SK-N-SH (cell line): ENCODE results near the gene PRKN. TPM values are rescaled to one million over a fixed set of nuclear protein-coding genes. Genes with fewer than 3 reads are reported as not detected.

Source experiments
- CTCF ChIA-PET: fragments of 300-600, 350-600 bp; formaldehyde crosslinking; extraction: SDS; loops from one replicate; lab custom pipeline; 2021; lab: Yijun Ruan, JAX
- POLR2A ChIA-PET: fragments of 350-600 bp; sonication (Branson Sonifier 250); formaldehyde crosslinking; extraction: SDS; loops from one replicate; lab custom pipeline; 2020; ENCODE audit warnings: antibody characterized with exemption, inconsistent platforms; lab: Yijun Ruan, JAX
- DNase-seq: peaks from one replicate; pipeline ENCODE4 v3.0.0; 2012
- H2AFZ ChIP-seq: fragments of 200-600 bp; sonication (generic); 2 replicates; pipeline ENCODE4 v1.8.1; 2016; ENCODE audit warnings: antibody characterized with exemption, mild to moderate bottlenecking, low read depth
- H3F3A ChIP-seq: fragments of 200-600 bp; sonication (generic); replicated peaks from 2 replicates; pipeline ENCODE3; 2016; ENCODE audit warnings: antibody characterized with exemption, mild to moderate bottlenecking; ENCODE audit not compliant: insufficient read depth
- H3K27ac ChIP-seq, 2 experiments: fragments of 200-500 bp in 1 of 2; fragments of 200-600 bp in 1 of 2; sonication (Bioruptor generic) in 1 of 2; sonication (generic), shearing (Covaris generic) in 1 of 2; 2 replicates each; pipeline versions ENCODE4 v1.5.1 to v1.6.1; 2014 to 2016; ENCODE audit warnings: low read depth in 2 of 2, inconsistent platforms in 1 of 2, low read length in 1 of 2, mild to moderate bottlenecking in 1 of 2, mixed read lengths in 1 of 2
- H3K27me3 ChIP-seq: fragments of 200-600 bp; sonication (generic), shearing (Covaris generic); 2 replicates; pipeline ENCODE4 v1.6.1; 2016; ENCODE audit warnings: mixed run types; ENCODE audit not compliant: insufficient read depth
- H3K36me3 ChIP-seq, 2 experiments: fragments of 200-500 bp in 1 of 2; fragments of 200-600 bp in 1 of 2; sonication (Bioruptor generic) in 1 of 2; sonication (generic) in 1 of 2; replicated peaks in 1 of 2; 2 replicates each; pipeline versions ENCODE3 to v1.5.1; 2014 to 2016; ENCODE audit warnings: low read length in 1 of 2, mild to moderate bottlenecking in 1 of 2; ENCODE audit not compliant: insufficient read depth in 2 of 2, control insufficient read depth in 1 of 2
- H3K4me1 ChIP-seq, 2 experiments: fragments of 200-500 bp in 1 of 2; fragments of 200-600 bp in 1 of 2; sonication (Bioruptor generic) in 1 of 2; sonication (generic), shearing (Covaris generic) in 1 of 2; 2 replicates each; pipeline versions ENCODE4 v1.5.1 to v1.6.1; 2014 to 2016; ENCODE audit warnings: low read depth in 1 of 2, low read length in 1 of 2, mixed run types in 1 of 2; ENCODE audit not compliant: insufficient read depth in 2 of 2, control insufficient read depth in 1 of 2
- H3K4me2 ChIP-seq: fragments of 200-600 bp; sonication (generic), shearing (Covaris generic); 2 replicates; pipeline ENCODE4 v1.6.1; 2017; ENCODE audit warnings: mixed run types
- H3K4me3 ChIP-seq, 2 experiments: fragments of 200-500 bp in 1 of 2; fragments of 200-600 bp in 1 of 2; sonication (Bioruptor generic) in 1 of 2; sonication (generic), shearing (Covaris generic) in 1 of 2; 2 replicates each; pipeline versions ENCODE4 v1.5.1 to v1.8.1; 2014 to 2016; ENCODE audit warnings: low read depth in 2 of 2, inconsistent platforms in 1 of 2, low read length in 1 of 2, mild to moderate bottlenecking in 1 of 2, mixed read lengths in 1 of 2, moderate library complexity in 1 of 2
- H3K79me2 ChIP-seq: fragments of 200-600 bp; sonication (generic); 2 replicates; pipeline ENCODE4 v1.8.1; 2017; ENCODE audit warnings: mild to moderate bottlenecking; ENCODE audit not compliant: insufficient read depth
- H3K9ac ChIP-seq: fragments of 200-600 bp; sonication (generic); 2 replicates; pipeline ENCODE4 v1.6.1; 2017; ENCODE audit warnings: mixed run types
- H3K9me2 ChIP-seq: fragments of 200-600 bp; sonication (generic); 2 replicates; pipeline ENCODE4 v1.6.1; 2017; ENCODE audit warnings: mixed run types
- H3K9me3 ChIP-seq: fragments of 200-600 bp; sonication (generic); 2 replicates; pipeline ENCODE4 v1.6.1; 2017; ENCODE audit warnings: mixed run types, mild to moderate bottlenecking, moderate library complexity
- H4K20me1 ChIP-seq: fragments of 200-600 bp; sonication (generic); 2 replicates; pipeline ENCODE4 v1.6.1; 2017; ENCODE audit warnings: mild to moderate bottlenecking, mixed run types; ENCODE audit not compliant: insufficient read depth
- CHD2 ChIP-seq: fragments of 150-350 bp; IDR thresholded peaks from 2 replicates; pipeline ENCODE4 v1.6.1; 2018; ENCODE audit warnings: low read length; ENCODE audit not compliant: partially characterized antibody
- ELF1 ChIP-seq: IDR thresholded peaks from 2 replicates; pipeline ENCODE4 v1.4.0; 2012
- FOSL2 ChIP-seq: IDR thresholded peaks from 2 replicates; pipeline ENCODE4 v1.4.0; 2012; ENCODE audit warnings: low read depth, mild to moderate bottlenecking, moderate library complexity, borderline replicate concordance
- FOXJ3 ChIP-seq: sonication (generic); formaldehyde crosslinking; IDR thresholded peaks from 2 replicates; pipeline ENCODE4 v1.5.1; 2020; ENCODE audit warnings: mild to moderate bottlenecking, missing genetic modification reagents
- GABPA ChIP-seq: IDR thresholded peaks from 2 replicates; pipeline ENCODE4 v1.4.0; 2012; ENCODE audit warnings: low read depth, mild to moderate bottlenecking
- GATA2 ChIP-seq: sonication (generic); formaldehyde crosslinking; IDR thresholded peaks from 2 replicates; pipeline ENCODE4 v1.5.0; 2020; ENCODE audit warnings: mild to moderate bottlenecking, missing genetic modification reagents
- MXI1 ChIP-seq: IDR thresholded peaks from 2 replicates; pipeline ENCODE4 v1.6.1; 2012; ENCODE audit warnings: mild to moderate bottlenecking, low read depth, low read length, improper control_type of control experiment
- NFIC ChIP-seq: IDR thresholded peaks from 2 replicates; pipeline ENCODE4 v1.4.0; 2012; ENCODE audit warnings: borderline replicate concordance
- RXRA ChIP-seq: IDR thresholded peaks from 2 replicates; pipeline ENCODE4 v1.4.0; 2012; ENCODE audit warnings: low read depth, mild to moderate bottlenecking, borderline replicate concordance
- SIN3A ChIP-seq: IDR thresholded peaks from 2 replicates; pipeline ENCODE4 v1.6.1; 2012; ENCODE audit warnings: low read depth, mild to moderate bottlenecking, low read length, moderate library complexity, borderline replicate concordance
- SMC3 ChIP-seq: IDR thresholded peaks from 2 replicates; pipeline ENCODE4 v1.6.1; 2012; ENCODE audit warnings: low read depth, low read length, improper control_type of control experiment
- TAF1 ChIP-seq: IDR thresholded peaks from 2 replicates; pipeline ENCODE4 v1.6.1; 2012; ENCODE audit warnings: low read depth, mild to moderate bottlenecking, low read length, moderate library complexity, borderline replicate concordance
- TCF12 ChIP-seq: IDR thresholded peaks from 2 replicates; pipeline ENCODE4 v1.4.0; 2012
- TEAD4 ChIP-seq: IDR thresholded peaks from 2 replicates; pipeline ENCODE4 v1.4.0; 2012; ENCODE audit warnings: mild to moderate bottlenecking, borderline replicate concordance; ENCODE audit not compliant: insufficient read depth
- WGBS: methylation state at CpG from one replicate; pipeline ENCODE4 v1.1.6; 2017; ENCODE audit warnings: low lambda C conversion rate; 5-methylcytosine and 5-hydroxymethylcytosine counted together
- polyA plus RNA-seq, 3 experiments: library from polyadenylated mRNA; depleted of rRNA; stranded (reverse); fragments of >200 nt; gene quantifications; 2 replicates each; pipeline ENCODE4 v1.2.3, GENCODE V29; 2012
- TF ChIP-seq, protein P1 (sequence below): IDR thresholded peaks from 2 replicates; pipeline ENCODE4 v1.4.0; 2012; ENCODE audit warnings: low read depth
- TF ChIP-seq, protein P2 (sequence below): IDR thresholded peaks from 2 replicates; pipeline ENCODE4 v1.6.1; 2012; ENCODE audit warnings: mild to moderate bottlenecking, low read depth, low read length, moderate library complexity
- TF ChIP-seq, protein P3 (sequence below): IDR thresholded peaks from 2 replicates; pipeline ENCODE4 v1.4.0; 2012; ENCODE audit warnings: low read depth, borderline replicate concordance
- TF ChIP-seq, protein P4 (sequence below): IDR thresholded peaks from 2 replicates; pipeline ENCODE4; 2012

Gene PRKN
- polyA plus RNA-seq, 1 of the 3 experiments (the other 2 are of a cell fraction) = 0.76 TPM

DNA sequence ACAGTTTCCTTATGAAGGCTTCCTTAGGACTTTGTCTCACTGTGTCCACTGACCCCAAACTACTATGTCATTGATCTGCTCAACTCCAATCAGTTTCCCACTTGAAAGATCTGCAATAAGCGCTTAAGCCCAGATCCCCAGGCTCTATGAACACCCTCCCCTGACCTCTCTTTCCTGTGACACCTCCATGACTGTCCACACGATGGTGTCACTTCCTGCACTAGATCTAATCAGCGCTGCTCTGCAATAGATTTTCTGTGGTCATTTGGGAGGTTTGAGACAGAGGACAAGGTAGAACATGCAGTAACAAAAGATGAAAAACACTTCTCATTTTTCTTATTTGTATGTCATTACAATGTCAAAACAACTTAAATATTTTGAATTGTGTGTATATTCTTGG is 1149.1 kb downstream of the PRKN start:
- Histone ChIP-seq H4K20me1 (no peaks in the 10 kb centered on the region), H3K27me3 (no peaks in the 10 kb centered on the region), H3K9me3 (no peaks in the 10 kb centered on the region), H2AFZ (no peak overlapping the region), H3K36me3 (no peaks in the 10 kb centered on the region), H3K4me3 (no peak overlapping the region), H3K4me1 (no peaks in the 10 kb centered on the region), H3K4me2 (no peak overlapping the region)
- POLR2A ChIA-PET = interaction anchor here (0.6 kb wide), 1 partner anchor 52 kb away, joined by 3 read pairs; no protein-coding TSS in a partner anchor
- 32% methylated on average over 3 of the region's 3 CpGs for WGBS
- TF ChIP-seq, protein P1, sequence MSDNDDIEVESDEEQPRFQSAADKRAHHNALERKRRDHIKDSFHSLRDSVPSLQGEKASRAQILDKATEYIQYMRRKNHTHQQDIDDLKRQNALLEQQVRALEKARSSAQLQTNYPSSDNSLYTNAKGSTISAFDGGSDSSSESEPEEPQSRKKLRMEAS = no peak
- TF ChIP-seq, protein P2, sequence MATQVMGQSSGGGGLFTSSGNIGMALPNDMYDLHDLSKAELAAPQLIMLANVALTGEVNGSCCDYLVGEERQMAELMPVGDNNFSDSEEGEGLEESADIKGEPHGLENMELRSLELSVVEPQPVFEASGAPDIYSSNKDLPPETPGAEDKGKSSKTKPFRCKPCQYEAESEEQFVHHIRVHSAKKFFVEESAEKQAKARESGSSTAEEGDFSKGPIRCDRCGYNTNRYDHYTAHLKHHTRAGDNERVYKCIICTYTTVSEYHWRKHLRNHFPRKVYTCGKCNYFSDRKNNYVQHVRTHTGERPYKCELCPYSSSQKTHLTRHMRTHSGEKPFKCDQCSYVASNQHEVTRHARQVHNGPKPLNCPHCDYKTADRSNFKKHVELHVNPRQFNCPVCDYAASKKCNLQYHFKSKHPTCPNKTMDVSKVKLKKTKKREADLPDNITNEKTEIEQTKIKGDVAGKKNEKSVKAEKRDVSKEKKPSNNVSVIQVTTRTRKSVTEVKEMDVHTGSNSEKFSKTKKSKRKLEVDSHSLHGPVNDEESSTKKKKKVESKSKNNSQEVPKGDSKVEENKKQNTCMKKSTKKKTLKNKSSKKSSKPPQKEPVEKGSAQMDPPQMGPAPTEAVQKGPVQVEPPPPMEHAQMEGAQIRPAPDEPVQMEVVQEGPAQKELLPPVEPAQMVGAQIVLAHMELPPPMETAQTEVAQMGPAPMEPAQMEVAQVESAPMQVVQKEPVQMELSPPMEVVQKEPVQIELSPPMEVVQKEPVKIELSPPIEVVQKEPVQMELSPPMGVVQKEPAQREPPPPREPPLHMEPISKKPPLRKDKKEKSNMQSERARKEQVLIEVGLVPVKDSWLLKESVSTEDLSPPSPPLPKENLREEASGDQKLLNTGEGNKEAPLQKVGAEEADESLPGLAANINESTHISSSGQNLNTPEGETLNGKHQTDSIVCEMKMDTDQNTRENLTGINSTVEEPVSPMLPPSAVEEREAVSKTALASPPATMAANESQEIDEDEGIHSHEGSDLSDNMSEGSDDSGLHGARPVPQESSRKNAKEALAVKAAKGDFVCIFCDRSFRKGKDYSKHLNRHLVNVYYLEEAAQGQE = no peak
- TF ChIP-seq, protein P3, sequence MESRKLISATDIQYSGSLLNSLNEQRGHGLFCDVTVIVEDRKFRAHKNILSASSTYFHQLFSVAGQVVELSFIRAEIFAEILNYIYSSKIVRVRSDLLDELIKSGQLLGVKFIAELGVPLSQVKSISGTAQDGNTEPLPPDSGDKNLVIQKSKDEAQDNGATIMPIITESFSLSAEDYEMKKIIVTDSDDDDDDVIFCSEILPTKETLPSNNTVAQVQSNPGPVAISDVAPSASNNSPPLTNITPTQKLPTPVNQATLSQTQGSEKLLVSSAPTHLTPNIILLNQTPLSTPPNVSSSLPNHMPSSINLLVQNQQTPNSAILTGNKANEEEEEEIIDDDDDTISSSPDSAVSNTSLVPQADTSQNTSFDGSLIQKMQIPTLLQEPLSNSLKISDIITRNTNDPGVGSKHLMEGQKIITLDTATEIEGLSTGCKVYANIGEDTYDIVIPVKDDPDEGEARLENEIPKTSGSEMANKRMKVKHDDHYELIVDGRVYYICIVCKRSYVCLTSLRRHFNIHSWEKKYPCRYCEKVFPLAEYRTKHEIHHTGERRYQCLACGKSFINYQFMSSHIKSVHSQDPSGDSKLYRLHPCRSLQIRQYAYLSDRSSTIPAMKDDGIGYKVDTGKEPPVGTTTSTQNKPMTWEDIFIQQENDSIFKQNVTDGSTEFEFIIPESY = no peak
- TF ChIP-seq FOXJ3 (no peak), SIN3A (no peak), ELF1 (no peak), CHD2 (no peak), GATA2 (no peak), FOSL2 (no peak), NFIC (no peak), RXRA (no peak), TEAD4 (no peak), GABPA (no peak), TAF1 (no peak), TCF12 (no peak), MXI1 (no peak), SMC3 (no peak)
- TF ChIP-seq, protein P4, sequence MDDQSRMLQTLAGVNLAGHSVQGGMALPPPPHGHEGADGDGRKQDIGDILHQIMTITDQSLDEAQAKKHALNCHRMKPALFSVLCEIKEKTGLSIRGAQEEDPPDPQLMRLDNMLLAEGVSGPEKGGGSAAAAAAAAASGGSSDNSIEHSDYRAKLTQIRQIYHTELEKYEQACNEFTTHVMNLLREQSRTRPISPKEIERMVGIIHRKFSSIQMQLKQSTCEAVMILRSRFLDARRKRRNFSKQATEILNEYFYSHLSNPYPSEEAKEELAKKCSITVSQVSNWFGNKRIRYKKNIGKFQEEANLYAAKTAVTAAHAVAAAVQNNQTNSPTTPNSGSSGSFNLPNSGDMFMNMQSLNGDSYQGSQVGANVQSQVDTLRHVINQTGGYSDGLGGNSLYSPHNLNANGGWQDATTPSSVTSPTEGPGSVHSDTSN = no peak
- TF ChIP-seq, all 33 proteins: peak for 0
- DNase-seq = no peak
- CTCF ChIA-PET = no interaction called here
- Histone ChIP-seq H3F3A (no peaks in the 10 kb centered on the region), H3K27ac (no peak overlapping the region), H3K9ac (no peak overlapping the region), H3K79me2 (no peaks in the 10 kb centered on the region), H3K9me2 (no peaks in the 10 kb centered on the region)
